Measurements from ENCODE around the gene ANAPC15.
A peak's percentile ranks its signal among the peaks of the same experiment; 100 is the strongest.

Gene ANAPC15

DNA sequence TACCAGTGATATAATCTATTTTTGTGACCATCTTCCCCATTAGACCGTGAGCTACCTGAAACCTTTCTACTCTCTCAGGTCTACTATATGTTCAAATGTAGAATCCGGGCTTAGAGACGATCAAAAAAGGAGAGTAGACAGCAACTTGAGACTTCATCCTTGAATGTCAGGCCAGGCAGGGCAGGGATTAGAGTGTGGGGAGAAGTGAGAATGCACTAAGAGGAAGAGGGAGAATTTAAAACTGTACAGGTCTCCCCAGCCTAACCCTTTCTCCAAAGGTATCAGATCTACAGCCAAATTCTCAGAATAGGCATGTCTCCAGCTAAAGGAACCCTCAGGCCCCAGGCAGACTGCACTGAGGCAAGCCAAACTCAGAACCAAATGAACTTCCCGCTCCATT lies 10.3 kb downstream of the ANAPC15 start:
- peak overlapping the region; percentile 82 for H3K27ac ChIP-seq
- TF ChIP-seq, protein P1, sequence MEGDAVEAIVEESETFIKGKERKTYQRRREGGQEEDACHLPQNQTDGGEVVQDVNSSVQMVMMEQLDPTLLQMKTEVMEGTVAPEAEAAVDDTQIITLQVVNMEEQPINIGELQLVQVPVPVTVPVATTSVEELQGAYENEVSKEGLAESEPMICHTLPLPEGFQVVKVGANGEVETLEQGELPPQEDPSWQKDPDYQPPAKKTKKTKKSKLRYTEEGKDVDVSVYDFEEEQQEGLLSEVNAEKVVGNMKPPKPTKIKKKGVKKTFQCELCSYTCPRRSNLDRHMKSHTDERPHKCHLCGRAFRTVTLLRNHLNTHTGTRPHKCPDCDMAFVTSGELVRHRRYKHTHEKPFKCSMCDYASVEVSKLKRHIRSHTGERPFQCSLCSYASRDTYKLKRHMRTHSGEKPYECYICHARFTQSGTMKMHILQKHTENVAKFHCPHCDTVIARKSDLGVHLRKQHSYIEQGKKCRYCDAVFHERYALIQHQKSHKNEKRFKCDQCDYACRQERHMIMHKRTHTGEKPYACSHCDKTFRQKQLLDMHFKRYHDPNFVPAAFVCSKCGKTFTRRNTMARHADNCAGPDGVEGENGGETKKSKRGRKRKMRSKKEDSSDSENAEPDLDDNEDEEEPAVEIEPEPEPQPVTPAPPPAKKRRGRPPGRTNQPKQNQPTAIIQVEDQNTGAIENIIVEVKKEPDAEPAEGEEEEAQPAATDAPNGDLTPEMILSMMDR (IDR thresholded peaks at IDR 0.05): no peak
- TF ChIP-seq ZFX (IDR thresholded peaks at IDR 0.05; ENCODE audit: borderline replicate concordance): no peak

DNA sequence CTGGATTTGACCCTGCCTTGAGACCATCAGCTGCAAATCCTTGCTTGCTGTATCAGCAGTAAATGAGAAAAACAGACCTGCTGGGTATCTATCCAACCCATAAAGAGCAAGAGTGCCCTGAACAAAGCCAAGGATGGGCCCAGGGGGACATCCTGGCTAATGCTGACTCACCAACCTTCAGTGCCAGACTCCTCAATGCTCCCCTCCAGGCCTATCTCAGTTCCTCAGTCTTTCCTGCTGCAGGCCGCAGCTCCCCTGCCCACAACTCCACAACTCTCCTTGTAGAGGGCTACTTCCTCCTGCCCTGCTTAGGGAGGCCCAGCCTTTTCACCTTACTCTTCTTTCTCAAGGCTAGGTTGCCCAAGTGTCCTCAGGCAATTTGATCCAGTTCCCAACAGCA lies 12.0 kb downstream of the ANAPC15 start:
- TF ChIP-seq, protein P1 (IDR thresholded peaks at IDR 0.05): no peak
- no peak for TF ChIP-seq ZFX (IDR thresholded peaks at IDR 0.05; ENCODE audit: borderline replicate concordance)
- H3K27ac ChIP-seq: no peak overlapping the region

DNA sequence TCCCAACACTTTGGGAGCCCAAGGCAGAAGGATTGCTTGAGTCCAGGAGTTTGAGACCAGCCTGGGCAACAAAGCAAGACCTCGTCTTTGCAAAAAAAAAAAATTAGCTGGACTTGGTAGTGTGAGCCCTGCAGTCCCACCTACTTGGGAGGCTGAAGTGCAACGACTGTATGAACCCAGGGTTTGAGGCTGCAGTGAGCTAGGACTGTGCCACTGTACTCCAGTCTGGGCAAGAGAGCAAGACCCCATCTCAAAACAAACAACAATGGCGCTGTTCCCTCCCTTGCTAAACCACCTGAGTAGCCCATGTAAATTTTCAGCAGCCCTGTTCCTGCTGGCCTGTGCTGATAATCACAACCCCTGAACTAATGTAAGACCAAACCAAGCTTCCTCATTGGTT lies 12.5 kb downstream of the ANAPC15 start:
- no peak overlapping the region for H3K27ac ChIP-seq
- no peak for TF ChIP-seq ZFX (IDR thresholded peaks at IDR 0.05; ENCODE audit: borderline replicate concordance)
- TF ChIP-seq, protein P1 (IDR thresholded peaks at IDR 0.05): no peak

DNA sequence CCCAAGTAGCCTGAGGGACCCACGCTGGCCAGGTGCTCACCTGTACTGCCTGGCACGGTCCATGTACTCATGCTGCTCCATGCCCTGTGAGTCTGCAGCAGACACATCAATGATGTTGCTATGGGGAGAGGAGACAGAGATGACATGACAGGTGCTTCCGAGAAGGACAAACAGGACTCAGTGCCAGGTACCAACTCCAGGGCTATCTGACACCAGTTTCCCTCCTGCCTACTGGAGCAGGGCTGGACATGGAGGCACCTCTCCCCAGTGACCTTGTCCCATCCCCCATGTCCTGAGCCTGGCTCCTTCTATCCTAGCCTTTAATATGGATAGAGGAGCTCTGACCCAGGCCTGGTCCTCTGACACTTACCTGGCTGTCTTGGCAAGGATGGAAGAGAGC lies 13.8 kb downstream of the ANAPC15 start:
- TF ChIP-seq, protein P1 (IDR thresholded peaks at IDR 0.05): no peak
- TF ChIP-seq ZFX (IDR thresholded peaks at IDR 0.05; ENCODE audit: borderline replicate concordance): no peak
- H3K27ac ChIP-seq: no peak overlapping the region

DNA sequence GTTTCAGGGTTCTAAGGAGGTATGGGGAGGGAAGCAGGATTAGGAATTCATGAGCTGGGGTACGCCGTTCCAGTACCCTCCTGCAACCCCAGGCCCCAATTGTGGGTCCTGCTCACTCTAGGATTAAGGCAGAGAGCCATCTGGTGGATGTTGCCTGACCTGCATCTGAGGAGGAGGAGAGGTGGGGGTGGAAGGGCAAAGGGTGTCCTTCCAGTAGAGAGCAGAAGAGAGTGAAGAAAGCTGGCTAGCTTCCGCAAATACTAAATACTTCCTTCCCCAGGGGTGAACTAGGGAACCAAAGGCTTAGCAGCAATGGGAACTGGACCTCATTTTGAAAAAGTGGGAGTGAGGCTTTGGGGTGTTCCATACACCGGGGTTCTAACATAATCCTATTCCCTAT lies 21.2 kb downstream of the ANAPC15 start:
- peak overlapping the region; percentile 23 for H3K27ac ChIP-seq
- TF ChIP-seq ZFX (IDR thresholded peaks at IDR 0.05; ENCODE audit: borderline replicate concordance): no peak
- TF ChIP-seq, protein P1 (IDR thresholded peaks at IDR 0.05): peak; percentile 87

DNA sequence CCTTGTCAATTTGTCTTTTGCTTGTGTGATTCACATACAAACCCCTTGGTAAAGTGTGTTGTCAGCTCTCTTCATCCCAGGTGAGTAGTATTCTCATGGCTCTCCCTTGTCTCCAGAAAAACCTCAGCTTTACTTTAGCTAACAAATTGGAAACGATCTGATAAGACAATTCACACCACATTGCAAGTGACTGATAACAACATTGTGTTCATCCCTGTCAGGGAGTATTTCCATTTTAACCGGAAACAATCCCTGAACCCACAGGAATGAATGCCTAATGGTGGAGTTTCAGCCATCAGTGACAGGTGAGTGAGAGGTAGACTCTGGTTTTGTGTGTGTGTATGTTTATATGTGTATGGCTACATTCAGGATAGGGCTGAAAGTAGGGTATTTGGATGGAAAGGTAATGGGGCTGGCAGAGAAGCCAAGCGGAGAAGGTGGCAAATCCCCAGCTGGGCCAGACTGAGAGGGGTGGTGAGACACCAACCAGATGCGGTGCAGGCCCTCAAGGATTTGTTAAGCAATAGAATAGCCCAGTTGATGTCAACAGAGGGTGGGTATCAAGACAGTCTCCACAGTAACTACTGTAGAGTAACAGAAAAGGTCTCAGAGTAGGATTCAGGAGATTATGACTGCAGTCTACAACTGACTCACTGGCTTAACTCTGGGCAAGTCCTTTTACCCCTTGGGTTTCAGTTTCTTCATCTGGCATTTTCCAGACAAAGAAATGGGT lies 24.3 kb downstream of the ANAPC15 start:
- H3K27ac ChIP-seq: no peak overlapping the region
- TF ChIP-seq, protein P1 (IDR thresholded peaks at IDR 0.05): no peak
- no peak for TF ChIP-seq ZFX (IDR thresholded peaks at IDR 0.05; ENCODE audit: borderline replicate concordance)

DNA sequence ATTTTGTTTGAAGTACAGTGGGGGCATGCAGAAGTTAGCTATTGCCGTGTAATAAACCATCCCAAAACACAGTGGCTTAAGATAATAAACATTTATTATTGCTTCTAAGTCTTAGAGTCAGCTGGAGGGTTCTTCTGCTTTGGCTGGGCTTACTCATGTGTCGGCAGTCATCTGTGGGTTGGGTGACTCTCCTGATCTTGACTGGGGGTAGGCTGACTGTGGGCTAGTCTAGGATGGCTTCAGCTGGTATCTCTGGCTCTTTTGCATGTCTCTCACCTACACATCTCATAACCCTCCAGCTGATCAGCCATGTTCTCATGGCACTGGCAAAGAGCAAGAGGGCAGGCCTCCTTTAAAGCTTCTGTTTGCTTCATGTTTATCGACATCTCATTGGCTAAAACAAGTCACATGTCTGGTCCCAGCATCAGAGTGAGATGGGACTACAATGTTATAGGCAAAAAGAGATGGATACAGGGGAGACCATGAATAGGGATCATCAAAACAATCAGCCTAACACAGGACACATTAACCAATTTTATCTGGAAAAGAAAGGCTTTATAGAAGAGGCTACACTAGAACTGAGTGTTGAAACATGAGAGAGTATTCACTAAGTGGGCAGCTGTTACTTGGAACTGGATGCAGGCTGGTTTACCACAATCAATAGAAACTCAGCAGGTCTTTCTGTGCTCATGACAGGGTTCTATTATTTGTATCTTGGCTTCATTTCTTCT lies 26.7 kb downstream of the ANAPC15 start:
- TF ChIP-seq ZFX (IDR thresholded peaks at IDR 0.05; ENCODE audit: borderline replicate concordance): no peak
- TF ChIP-seq, protein P1 (IDR thresholded peaks at IDR 0.05): no peak

More for the DNA sequence above, 26.7 kb downstream of the ANAPC15 start:
- peak overlapping the region; percentile 20; the same call in 1 of the 2 replicates for H3K27ac ChIP-seq

Measured in 22Rv1 (cell line).